ELR (cell line): ENCODE data around the gene CLCN7.

Source experiments
- DNase-seq: peaks from one replicate; pipeline ENCODE4 v3.0.0-alpha.2; 2015; ENCODE audit warnings: low read depth

The CLCN7 gene

GRCh38 chr16:1445518-1446203 lies 29.2 kb downstream of the CLCN7 start:
- DNase-seq: no peak

GRCh38 chr16:1444730-1445517 lies 29.9 kb downstream of the CLCN7 start:
- DNase-seq: no peak

- DNase-seq: no peak
These were observed 30.7 kb downstream of the CLCN7 start, which contains the start of gene CCDC154 for GRCh38 chr16:1443980-1444729. Gene CCDC154, minus strand, starts transcription at chr16:1444556. Its CDS starts 234 bp downstream, at chr16:1444322.

GRCh38 chr16:1443403-1443973 lies 31.3 kb downstream of the CLCN7 start:
- DNase-seq: no peak

- DNase-seq: no peak
These were observed 32.1 kb downstream of the CLCN7 start for GRCh38 chr16:1442697-1443096.

GRCh38 chr16:1441391-1441829 lies 33.4 kb downstream of the CLCN7 start:
- DNase-seq: no peak

GRCh38 chr16:1439699-1440074 lies 35.1 kb downstream of the CLCN7 start:
- DNase-seq: peak; percentile 10

- no peak for DNase-seq
These were observed 35.6 kb downstream of the CLCN7 start for GRCh38 chr16:1439058-1439698.

GRCh38 chr16:1438229-1439057 lies 36.4 kb downstream of the CLCN7 start:
- no peak for DNase-seq

- no peak for DNase-seq
These were observed 37.2 kb downstream of the CLCN7 start for GRCh38 chr16:1437606-1438005.

- no peak for DNase-seq
These were observed 38.0 kb downstream of the CLCN7 start for GRCh38 chr16:1436731-1437355.

- DNase-seq: no peak
These were observed 38.7 kb downstream of the CLCN7 start for GRCh38 chr16:1435921-1436697.

GRCh38 chr16:1434644-1435592 lies 39.9 kb downstream of the CLCN7 start:
- DNase-seq: no peak

- no peak for DNase-seq
These were observed 41.1 kb downstream of the CLCN7 start for GRCh38 chr16:1433756-1434155.

GRCh38 chr16:1433263-1433560 lies 41.6 kb downstream of the CLCN7 start:
- no peak for DNase-seq

GRCh38 chr16:1432388-1433262 lies 42.2 kb downstream of the CLCN7 start:
- no peak for DNase-seq

- no peak for DNase-seq
These were observed 43.1 kb downstream of the CLCN7 start for GRCh38 chr16:1431497-1432270.
